Lower lobe of right lung (tissue), 2 donors: ENCODE data around the gene IGLON5. TPM values are rescaled to one million over a fixed set of nuclear protein-coding genes. Genes with fewer than 3 reads are reported as not detected.

Experiments
- ATAC-seq, 2 donors: fragments of 200-7000 bp; cut with Tn5 transposase; one replicate each; pipeline ENCODE4 v1.9.1; 2020 to 2022; ENCODE audit warnings: mild to moderate bottlenecking in 2 of 2, moderate library complexity in 2 of 2
- DNase-seq: peaks from one replicate; pipeline ENCODE4 v3.0.0-alpha.2; 2020
- H3K27ac ChIP-seq: fragments of 200-600 bp; one replicate; pipeline ENCODE4 v1.8.0; 2022
- H3K27me3 ChIP-seq: fragments of 200-600 bp; one replicate; pipeline ENCODE4 v1.8.0; 2022; ENCODE audit warnings: low read depth
- H3K36me3 ChIP-seq: fragments of 200-600 bp; one replicate; pipeline ENCODE4 v1.8.0; 2022; ENCODE audit warnings: mild to moderate bottlenecking
- H3K4me1 ChIP-seq: fragments of 200-600 bp; one replicate; pipeline ENCODE4 v1.8.0; 2022
- H3K4me3 ChIP-seq: fragments of 200-600 bp; one replicate; pipeline ENCODE4 v1.8.0; 2022; ENCODE audit warnings: mild to moderate bottlenecking
- H3K9me3 ChIP-seq: fragments of 200-600 bp; one replicate; pipeline ENCODE4 v1.8.0; 2022
- CTCF ChIP-seq: fragments of 200-600 bp; IDR thresholded peaks from one replicate; pipeline ENCODE4 v1.8.0; 2022; ENCODE audit warnings: antibody characterized with exemption, mild to moderate bottlenecking
- intact Hi-C: fragments of 100-400 bp; cut with DNase I; formaldehyde crosslinking; loops from one replicate; pipeline ENCODE4 v1.11.0; 2022
- long read RNA-seq: library from polyadenylated mRNA; unstranded; transcript quantifications from one replicate; pipeline ENCODE4 v2.0.0, GENCODE V29; 2021
- total RNA-seq: library from RNA; stranded (reverse); fragmentation: NEBNext Ultra II Directional; extraction: Animal tissue kit (Norgen Biotek cat#: 25700); gene quantifications from one replicate; pipeline ENCODE4 v1.2.1, GENCODE V29; 2021
- donor health status: DM: no; HTN: yes; CAD: no; lungs with severe emphysema.

The IGLON5 gene
- total RNA-seq, result not detected
- long read RNA-seq, result 0 reads

- Histone ChIP-seq H3K4me1 (no peaks in the 10 kb centered on the region), H3K27me3 (peaks cover 30% of the 10 kb centered on the region), H3K9me3 (peaks cover 5% of the 10 kb centered on the region), H3K27ac (no peak within 1 kb of the TSS), H3K4me3 (no peak within 1 kb of the TSS), H3K36me3 (no peaks in the 10 kb centered on the region)
- intact Hi-C loops, result no loop called here
- ATAC-seq (no peak), DNase-seq (no peak)
- no peak for TF ChIP-seq CTCF
Observed at GRCh38 chr19:51311351-51312257, at the start of gene IGLON5. TSS of gene IGLON5 (plus strand) at chr19:51311644. CDS start at chr19:51311848, 204 bp downstream.

GRCh38 chr19:51263808-51264207, 47.6 kb upstream of the IGLON5 start:
- Histone ChIP-seq H3K9me3 (no peaks in the 10 kb centered on the region), H3K27me3 (peaks cover 8% of the 10 kb centered on the region), H3K4me3 (no peak overlapping the region), H3K27ac (no peak overlapping the region), H3K36me3 (no peaks in the 10 kb centered on the region), H3K4me1 (no peaks in the 10 kb centered on the region)
- DNase-seq (no peak), ATAC-seq (no peak)
- TF ChIP-seq CTCF, result no peak
- intact Hi-C loops, result no loop called here

- TF ChIP-seq CTCF, result no peak
- intact Hi-C loops, result no loop called here
- Histone ChIP-seq H3K27ac (no peak overlapping the region), H3K4me3 (no peak overlapping the region), H3K9me3 (no peaks in the 10 kb centered on the region), H3K27me3 (peaks cover 9% of the 10 kb centered on the region), H3K4me1 (no peaks in the 10 kb centered on the region), H3K36me3 (no peaks in the 10 kb centered on the region)
- peak; percentile 52 for DNase-seq
- ATAC-seq, result no peak
Observed at GRCh38 chr19:51271067-51271466, 40.4 kb upstream of the IGLON5 start.

- DNase-seq, result no peak
- no peak for TF ChIP-seq CTCF
- intact Hi-C loops, result no loop called here
- Histone ChIP-seq H3K4me1 (no peaks in the 10 kb centered on the region), H3K9me3 (no peaks in the 10 kb centered on the region), H3K27ac (no peak overlapping the region), H3K36me3 (no peaks in the 10 kb centered on the region), H3K4me3 (no peak overlapping the region), H3K27me3 (peaks cover 12% of the 10 kb centered on the region)
- peak in 1 of 2 donors; percentile 55 for ATAC-seq
Observed at GRCh38 chr19:51272183-51272810, 39.1 kb upstream of the IGLON5 start.

- Histone ChIP-seq H3K4me1 (no peaks in the 10 kb centered on the region), H3K36me3 (no peaks in the 10 kb centered on the region), H3K4me3 (no peak overlapping the region), H3K9me3 (no peaks in the 10 kb centered on the region), H3K27ac (no peak overlapping the region), H3K27me3 (peaks cover 20% of the 10 kb centered on the region)
- intact Hi-C loops, result no loop called here
- no peak for TF ChIP-seq CTCF
- no peak for ATAC-seq
- no peak for DNase-seq
Observed at GRCh38 chr19:51274049-51274770, 37.2 kb upstream of the IGLON5 start.
